D721Med (cell line): Measurements from ENCODE around the gene BLZF1.

ENCODE experiments used
- DNase-seq: peaks from one replicate; pipeline ENCODE4 v3.0.0; 2011; ENCODE audit warnings: low spot score; ENCODE audit not compliant: insufficient read length
- FAIRE-seq: peaks from 2 replicates; lab custom pipeline; 2011; peaks lifted over from hg19 to GRCh38; lab: Jason Lieb, UNC
- CTCF ChIP-seq: IDR thresholded peaks from 2 replicates; pipeline ENCODE4 v1.5.1; 2012; ENCODE audit warnings: mild to moderate bottlenecking, control low read depth; ENCODE audit not compliant: insufficient read depth; ENCODE audit errors: missing control alignments

The BLZF1 gene

DNA sequence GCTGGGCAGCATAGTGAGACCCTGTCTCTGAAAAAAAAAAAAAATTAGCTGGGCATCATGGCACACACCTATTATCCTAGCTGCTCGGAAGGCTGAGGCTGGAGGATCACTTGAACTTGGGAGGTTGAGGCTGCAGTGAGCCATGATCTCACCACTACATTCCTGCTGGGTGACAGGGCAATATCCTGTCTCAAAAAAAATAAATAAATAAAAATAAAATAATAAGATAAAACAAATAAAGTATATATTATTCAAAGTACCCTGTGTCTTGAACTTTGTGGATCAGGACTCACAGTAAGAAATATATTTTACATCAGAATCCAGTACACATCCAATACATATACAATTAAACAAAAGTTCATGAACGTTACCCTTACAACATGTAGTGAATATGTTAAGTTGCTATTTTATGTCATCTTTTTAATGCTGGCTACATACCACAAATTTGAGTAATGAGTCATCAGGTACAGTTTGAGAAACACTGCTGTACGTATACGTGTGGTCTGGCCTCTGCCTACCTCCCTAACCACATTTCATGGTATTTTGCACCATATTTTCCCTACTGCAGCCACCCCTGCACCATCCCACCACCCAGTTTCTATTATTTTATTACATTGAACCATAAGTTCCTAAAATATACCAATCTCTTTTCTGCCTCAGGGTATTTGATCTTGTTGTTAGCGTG, 4.8 kb upstream of the BLZF1 start:
- no peak for DNase-seq

GRCh38 chr1:169364948-169365347, 3.0 kb upstream of the BLZF1 start:
- no peak for DNase-seq
- TF ChIP-seq CTCF, result no peak

More for the DNA sequence above, 4.8 kb upstream of the BLZF1 start:
- no peak for TF ChIP-seq CTCF
- no peak for FAIRE-seq

GRCh38 chr1:169367096-169367685, 804 bp upstream of the BLZF1 start:
- DNase-seq (no peak), FAIRE-seq (no peak)
- TF ChIP-seq CTCF, result no peak

More at GRCh38 chr1:169364948-169365347, 3.0 kb upstream of the BLZF1 start:
- no peak for FAIRE-seq

GRCh38 chr1:169368406-169368769, 393 bp downstream of the BLZF1 start:
- no peak for TF ChIP-seq CTCF
- DNase-seq (no peak), FAIRE-seq (no peak)

- TF ChIP-seq CTCF, result no peak
- DNase-seq (no peak), FAIRE-seq (peak; percentile 6)
Measured at GRCh38 chr1:169371404-169371803, 3.4 kb downstream of the BLZF1 start.

DNA sequence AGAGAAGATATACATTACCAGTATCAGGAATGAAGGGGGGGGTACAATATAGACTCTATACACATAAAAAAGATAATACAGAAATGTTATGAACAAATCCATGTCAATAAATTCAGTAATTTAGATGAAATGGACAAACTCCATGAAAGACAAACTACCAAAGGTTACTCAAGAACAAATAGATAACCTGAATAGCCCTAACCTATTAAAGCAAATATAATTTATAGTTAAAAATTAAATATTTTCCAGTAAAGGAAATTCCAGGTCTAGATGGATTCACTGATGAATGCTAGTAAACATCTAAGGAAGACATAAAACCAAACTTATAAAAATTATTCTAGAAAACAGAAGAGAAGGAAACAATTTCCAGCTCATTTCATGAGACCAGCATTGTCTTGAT, 13.2 kb downstream of the BLZF1 start:
- FAIRE-seq (no peak), DNase-seq (no peak)
- TF ChIP-seq CTCF, result no peak

DNA sequence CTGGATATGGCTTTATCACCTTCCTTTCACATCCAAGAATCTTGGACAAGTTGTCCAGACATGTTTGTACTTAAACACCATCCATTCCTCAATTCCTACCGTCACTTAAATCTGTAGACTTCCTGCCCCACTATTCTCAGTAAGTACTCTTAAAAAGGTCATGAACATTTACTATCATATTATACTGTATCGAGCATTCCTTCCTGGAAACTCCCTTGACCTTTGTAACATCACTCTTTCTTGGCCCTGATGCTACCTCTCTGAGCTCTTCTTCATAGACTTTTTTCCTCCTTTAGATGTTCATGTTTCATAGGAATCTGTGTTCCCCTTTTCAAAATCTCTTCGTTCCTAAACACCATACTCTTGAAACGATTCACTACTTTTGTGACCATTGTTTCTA, 15.5 kb downstream of the BLZF1 start:
- TF ChIP-seq CTCF, result no peak
- FAIRE-seq, result no peak
- no peak for DNase-seq
